NCI-H82 treated with DMSO at 0.1 percent for 48 hours (cell line): ENCODE results near the gene PLEKHA5.
A peak's percentile ranks its signal among the peaks of the same experiment; 100 is the strongest.
"Not testable (repeated sequence)": the region's sequence is repeated elsewhere in the genome, so short reads cannot be mapped to it uniquely, and the experiment has no call there.

Experiments
- DNase-seq: peaks from one replicate; lab custom pipeline; 2025; ENCODE audit not compliant: unreplicated experiment; lab: John Stamatoyannopoulos, UW

Gene PLEKHA5, protein sequence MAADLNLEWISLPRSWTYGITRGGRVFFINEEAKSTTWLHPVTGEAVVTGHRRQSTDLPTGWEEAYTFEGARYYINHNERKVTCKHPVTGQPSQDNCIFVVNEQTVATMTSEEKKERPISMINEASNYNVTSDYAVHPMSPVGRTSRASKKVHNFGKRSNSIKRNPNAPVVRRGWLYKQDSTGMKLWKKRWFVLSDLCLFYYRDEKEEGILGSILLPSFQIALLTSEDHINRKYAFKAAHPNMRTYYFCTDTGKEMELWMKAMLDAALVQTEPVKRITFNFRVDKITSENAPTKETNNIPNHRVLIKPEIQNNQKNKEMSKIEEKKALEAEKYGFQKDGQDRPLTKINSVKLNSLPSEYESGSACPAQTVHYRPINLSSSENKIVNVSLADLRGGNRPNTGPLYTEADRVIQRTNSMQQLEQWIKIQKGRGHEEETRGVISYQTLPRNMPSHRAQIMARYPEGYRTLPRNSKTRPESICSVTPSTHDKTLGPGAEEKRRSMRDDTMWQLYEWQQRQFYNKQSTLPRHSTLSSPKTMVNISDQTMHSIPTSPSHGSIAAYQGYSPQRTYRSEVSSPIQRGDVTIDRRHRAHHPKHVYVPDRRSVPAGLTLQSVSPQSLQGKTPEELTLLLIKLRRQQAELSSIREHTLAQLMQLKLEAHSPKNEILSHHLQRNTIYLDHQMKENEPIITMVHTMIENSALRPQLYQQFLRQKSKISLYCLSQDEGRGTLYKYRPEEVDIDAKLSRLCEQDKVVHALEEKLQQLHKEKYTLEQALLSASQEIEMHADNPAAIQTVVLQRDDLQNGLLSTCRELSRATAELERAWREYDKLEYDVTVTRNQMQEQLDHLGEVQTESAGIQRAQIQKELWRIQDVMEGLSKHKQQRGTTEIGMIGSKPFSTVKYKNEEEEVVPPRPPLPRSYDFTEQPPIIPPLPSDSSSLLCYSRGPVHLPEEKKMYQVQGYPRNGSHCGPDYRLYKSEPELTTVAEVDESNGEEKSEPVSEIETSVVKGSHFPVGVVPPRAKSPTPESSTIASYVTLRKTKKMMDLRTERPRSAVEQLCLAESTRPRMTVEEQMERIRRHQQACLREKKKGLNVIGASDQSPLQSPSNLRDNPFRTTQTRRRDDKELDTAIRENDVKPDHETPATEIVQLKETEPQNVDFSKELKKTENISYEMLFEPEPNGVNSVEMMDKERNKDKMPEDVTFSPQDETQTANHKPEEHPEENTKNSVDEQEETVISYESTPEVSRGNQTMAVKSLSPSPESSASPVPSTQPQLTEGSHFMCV

DNA sequence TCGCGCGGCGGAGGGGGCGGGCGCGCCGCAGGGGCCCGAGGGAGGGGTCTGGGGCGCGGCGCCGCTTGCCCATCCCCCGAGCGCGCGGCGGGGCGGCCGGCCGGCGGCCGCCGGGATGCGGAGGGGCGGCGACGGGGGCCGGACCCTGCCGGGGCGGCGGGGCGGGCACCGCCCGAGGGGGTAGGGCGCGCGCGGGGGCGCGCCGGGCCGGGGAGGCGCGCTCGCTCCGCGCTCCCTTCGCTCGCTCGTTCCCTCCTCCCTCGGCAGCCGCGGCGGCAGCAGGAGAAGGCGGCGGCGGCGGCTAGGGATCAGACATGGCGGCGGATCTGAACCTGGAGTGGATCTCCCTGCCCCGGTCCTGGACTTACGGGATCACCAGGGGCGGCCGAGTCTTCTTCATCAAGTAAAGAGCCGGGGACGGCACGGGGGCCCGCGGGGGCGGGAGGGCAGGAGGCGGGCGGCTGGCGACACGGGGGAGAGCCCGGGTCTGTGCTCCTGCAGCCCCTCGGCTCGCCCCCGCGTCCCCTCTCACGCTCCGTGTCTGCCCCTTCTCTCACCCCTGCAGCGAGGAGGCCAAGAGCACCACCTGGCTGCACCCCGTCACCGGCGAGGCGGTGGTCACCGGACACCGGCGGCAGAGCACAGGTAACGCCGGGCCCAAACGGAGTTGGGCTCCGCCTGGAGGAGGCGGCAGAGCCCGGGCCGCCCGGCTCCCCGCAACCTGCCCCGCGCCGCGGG lies at the start of gene PLEKHA5:
Gene PLEKHA5 (plus strand): TSS at position 248 of the 738 bp plus-strand sequence. CDS start 67 bp downstream, at position 315.
- DNase-seq, result peak; percentile 56

DNA sequence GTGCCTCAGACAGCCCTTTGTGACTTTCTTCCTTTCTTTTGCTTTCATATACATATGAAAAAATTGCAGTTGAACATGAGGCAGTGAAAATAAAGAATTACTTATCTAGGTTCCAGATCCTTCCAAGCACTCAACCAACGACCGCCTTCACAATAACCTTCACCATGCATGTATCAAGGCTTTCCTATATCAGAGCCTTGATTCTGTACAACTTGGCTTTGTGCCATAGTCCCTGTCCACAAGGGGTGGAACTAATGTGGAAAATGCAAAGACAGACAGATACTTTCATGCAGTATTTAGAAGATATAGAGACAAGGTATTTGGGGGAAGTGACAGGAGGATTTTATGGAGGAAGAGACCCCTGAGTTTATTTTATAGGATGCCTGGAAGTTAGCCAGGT lies 48.6 kb upstream of the PLEKHA5 start:
- no peak for DNase-seq

DNA sequence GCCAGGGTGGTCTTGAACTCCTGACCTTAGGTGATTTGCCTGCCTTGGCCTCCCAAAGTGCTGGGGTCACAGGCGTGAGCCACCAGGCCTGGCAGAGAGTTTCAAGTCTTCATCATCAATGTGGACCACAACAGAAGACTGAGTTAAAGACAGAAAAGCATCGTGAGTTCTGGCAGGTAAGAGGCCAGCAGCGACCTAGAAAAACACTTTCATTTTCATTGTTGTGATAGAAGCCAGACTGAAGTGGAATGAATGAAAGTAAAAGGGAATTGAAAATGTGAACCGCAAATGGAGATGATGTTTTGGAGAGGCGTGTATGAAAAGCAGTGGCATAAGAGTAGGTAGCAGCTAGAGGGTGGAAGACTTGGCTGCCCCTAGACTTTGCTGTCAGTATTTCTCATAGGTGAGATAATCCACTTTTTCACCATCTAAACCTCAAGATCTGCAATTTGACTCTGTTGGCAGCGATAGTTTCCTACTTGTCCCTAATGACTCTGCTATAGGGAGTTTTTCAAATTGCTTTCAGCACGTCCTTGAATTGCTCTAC lies 47.1 kb upstream of the PLEKHA5 start:
- DNase-seq, result no peak

DNA sequence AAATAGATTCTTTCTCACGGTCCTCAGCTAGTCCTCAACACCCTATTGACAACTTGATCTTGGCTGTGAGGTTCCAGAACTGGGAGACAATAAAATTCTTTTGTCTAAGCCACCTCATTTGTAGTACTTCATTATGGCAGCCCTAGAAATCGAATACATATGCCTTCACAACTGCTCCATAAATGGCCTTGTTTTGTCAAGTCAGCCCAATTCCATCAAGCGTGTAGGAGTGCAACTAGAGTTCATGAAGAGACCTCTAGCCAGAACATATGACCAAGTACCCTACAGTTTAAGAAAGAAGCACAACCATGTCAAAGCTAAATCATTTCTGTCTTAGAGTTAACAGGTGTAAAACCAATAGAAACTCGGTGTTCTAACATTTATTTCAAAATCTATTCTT lies 45.0 kb upstream of the PLEKHA5 start:
- DNase-seq, result no peak

DNA sequence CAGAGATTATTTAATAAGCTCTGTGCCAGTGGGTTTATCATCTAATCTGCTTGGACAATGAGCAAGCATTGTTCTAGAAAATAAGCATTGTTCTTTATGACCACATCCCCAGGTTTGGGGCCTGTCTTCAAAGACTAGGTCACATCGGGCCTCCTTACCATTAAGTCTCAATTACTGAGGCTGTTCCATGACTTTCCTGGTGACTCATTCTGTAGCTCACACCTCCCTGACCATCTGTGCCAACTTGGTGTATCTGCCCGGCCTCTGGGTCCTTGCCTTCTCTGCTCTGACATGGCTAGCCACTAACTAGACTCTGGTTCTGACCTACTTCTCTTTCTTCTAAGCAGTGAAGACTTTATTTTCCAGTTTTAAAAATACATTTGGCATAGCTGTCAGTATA lies 44.4 kb upstream of the PLEKHA5 start:
- DNase-seq, result no peak

DNA sequence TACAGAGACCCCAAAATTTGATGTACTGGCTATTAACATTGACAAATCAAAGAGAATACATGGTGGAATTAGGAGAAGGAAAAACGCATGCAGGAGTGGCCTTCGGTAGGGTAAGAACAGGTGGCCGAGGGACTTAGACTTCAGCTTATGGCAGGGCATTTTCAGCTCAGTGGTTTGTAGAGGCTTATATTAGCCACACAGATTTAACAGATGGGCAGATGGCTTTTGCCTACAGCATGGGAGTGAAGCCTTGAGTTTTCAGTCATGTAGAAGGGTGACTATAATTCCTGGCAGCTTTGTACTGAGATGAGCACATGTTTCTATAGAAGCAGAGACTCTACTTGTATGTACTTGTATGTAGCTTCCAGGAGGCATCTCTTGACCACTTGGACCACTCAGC lies 40.9 kb upstream of the PLEKHA5 start:
- peak; percentile 100 for DNase-seq

DNA sequence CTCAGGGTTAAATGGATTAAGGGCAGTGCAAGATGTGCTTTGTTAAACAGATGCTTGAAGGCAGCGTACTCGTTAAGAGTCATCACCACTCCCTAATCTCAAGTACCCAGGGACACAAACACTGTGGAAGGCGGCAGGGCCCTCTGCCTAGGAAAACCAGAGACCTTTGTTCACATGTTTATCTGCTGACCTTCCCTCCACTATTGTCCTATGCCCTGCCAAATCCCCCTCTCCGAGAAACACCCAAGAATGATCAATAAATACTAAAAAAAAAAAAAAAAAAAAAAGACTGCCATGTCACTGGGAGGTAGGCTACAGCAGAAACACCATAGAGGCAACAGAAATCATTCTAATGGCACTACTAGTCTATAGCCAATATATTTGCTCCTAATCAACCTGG lies 37.1 kb upstream of the PLEKHA5 start:
- DNase-seq, result not testable (repeated sequence)

DNA sequence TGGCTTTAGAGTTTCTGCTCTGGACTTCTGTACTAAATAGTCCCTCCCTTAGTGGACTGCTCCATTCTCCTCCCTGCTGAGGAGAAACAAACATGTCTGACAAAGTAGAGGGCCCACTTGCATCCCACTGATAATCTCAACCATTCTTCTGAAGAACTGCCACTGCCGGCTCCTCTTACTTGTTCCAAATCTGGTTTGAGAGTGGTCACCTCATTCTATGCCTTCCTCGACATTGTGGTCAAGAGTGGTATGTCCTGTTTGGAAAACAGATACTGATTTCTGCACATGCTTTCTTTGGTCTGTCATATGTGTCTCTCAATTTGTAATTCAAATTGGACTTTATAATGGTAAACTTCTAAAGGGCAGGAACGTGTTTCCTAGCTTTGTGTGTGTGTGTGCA lies 36.3 kb upstream of the PLEKHA5 start:
- DNase-seq, result no peak

DNA sequence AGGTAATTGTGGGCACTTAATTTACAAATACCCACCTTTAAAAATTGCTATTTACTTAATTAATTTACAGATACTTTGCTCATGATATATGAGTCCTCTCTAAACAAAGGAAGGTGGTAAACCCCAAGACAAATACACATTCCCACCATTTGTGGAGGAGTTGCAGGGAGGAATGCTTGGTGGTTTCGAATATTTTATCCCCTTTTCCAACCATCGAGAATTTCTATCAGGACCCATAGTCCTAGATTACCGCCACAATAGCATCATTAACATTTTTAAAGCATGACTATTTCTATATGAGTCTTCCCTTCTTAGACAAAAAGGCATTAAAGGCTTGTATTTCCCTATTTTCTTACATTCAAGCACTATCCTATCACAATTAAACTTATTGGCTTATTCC lies 34.2 kb upstream of the PLEKHA5 start:
- DNase-seq, result no peak

DNA sequence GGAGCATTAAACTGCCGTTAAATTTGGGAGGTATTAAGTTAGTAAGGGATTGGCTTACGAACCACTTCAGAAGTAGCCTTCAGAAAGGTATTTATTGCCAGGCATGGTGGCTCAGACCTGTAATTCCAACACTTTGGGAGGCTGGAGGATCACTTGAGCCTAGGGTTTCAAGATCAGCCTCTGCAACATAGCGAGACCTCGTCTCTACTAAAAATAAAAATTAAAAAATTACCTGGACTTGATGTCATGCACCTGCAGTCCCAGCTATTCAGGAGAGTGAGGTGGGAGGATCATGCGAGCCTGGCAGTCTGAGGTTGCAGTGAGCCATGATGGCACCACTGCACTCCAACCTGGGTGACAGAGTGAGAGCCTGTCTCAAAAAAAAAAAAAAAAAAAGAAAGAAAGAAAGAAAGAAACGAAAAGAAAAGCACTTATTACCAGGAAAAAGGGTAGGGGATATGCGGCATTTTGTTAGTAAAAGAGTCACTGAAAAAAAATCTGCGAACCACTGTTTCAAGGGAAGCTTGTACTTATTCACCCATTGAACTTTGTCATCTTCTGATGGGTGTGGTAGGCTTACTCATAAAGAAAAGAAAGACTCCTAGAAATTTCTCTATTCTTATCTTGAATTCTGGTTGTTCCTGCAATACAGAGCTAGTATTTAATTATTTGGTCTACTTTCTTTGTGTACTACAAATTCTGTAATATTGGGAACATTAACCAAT lies 33.6 kb upstream of the PLEKHA5 start:
- DNase-seq, result no peak

DNA sequence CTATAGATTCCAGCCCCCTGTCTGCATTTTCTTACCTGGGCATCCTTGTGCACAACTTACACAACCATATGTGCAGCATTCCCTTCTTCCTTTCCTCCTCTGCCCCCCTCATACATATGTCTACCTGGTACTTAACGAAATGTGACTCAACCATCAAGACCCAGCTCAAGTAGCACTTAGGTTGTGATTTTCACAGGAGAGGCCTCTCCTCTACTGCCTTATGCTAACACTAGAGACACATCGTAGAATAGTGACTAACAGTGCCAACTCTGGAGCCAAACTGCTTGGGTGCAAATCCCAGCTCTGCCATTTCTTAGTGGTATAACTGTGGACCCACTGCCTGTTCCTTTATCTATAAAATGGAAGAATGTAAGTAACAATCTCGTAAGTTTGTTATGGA lies 24.1 kb upstream of the PLEKHA5 start:
- DNase-seq, result no peak

DNA sequence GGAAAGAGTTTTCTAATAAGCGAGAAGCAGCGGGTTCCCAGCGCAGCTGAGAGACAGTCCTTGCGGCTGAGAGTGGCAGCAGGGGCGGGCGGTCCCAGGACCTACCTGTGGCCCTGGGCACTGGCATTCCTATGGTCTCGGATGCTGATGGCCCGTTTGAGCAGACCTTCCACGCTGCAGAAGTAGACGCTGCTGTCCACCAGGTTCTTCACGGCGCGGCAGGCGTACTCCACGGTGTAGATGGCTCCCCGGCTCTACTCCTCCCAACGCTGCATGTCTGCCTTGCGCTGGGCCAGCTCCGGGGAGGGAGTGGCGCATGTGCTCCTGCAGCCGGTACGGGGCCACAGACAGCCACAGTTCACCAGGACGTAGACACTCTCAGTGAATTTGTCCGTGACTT lies 21.8 kb upstream of the PLEKHA5 start:
- DNase-seq, result no peak

DNA sequence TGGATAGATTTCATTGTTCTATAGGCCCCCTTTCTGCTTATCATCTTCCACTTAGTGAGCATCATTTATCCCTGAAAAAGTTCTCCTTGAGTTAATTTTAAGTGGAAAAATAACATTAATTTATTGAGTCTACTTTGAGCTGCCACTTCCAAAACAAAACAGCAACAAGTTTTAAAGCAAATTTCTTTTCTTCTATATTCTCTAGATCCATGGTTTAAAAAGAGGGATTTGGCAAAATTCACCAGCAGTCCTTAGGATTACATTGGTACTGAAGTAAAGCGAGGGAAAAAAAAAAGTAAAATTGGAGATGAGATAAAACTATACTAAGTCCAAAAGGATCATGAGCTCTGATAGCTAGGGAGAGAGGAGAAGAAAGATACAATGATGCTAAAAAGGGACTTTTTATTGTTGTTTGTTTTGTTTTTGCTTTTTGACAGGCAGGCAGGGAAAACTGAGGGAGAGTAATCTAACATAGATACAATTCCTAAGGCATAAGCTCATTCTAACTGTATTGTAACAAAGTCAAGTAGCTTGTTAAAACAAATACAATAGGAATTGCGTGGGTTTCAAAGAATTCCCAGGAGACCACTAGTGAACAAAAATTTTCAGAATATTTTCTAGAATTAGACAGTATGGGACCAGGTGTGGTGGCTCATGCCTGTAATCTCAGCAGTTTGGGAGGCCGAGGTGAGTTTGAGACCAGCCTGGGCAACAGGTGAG lies 19.2 kb upstream of the PLEKHA5 start:
- DNase-seq, result no peak

DNA sequence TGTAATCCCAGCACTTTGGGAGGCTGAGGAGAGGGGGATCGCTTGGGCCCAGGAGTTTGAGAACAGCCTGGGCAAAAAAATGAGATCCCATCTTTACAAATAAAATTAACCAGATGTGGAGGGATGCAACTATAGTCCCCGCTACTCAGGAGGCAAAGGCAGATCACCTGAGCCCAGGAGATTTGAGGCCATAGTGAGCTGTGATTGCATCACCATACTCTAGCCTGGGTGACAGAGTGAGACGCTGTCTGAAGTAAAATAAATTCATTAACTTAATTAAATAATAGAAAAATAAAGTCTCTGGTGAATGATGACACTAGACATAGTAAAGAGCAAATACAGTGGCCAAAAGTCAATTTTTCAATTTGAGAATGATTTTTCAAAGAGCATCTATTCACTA lies 16.1 kb upstream of the PLEKHA5 start:
- DNase-seq, result no peak

DNA sequence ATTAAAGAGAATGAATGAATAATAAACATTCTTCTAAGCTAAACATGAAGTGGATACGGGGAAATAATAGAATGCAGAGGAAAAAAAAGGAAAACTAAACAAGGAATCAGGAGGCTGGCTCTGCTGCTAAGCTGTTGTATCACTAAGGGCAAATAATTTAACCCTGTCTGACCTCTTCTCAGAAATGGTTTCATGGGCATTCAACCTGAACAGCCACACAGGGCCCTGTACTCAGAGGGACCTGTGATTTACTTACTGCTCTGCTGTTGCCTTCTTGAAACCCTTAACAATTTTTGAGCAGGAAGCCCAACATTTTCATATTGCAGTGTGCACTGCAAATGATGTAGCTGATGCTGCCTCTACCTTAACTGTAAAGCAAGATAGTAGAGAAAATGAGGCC lies 14.2 kb upstream of the PLEKHA5 start:
- no peak for DNase-seq

DNA sequence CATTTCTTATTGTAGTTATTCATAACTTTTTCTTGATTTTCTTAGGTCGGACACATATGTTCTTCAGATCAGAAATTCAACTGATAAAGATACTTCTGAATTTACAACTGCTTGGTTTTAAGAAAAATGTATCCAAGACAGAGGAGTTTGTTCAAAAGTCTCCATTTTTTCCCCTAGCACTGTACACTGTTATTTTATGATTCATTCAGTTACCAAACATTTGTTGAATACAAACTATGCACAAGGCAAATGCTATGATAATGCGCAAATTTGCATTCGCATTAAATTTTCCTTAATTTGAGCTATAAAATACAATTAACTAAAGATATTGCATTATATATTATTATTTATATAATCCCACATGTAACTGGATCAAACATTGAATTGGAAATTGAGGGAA lies 10.1 kb upstream of the PLEKHA5 start:
- DNase-seq, result no peak

DNA sequence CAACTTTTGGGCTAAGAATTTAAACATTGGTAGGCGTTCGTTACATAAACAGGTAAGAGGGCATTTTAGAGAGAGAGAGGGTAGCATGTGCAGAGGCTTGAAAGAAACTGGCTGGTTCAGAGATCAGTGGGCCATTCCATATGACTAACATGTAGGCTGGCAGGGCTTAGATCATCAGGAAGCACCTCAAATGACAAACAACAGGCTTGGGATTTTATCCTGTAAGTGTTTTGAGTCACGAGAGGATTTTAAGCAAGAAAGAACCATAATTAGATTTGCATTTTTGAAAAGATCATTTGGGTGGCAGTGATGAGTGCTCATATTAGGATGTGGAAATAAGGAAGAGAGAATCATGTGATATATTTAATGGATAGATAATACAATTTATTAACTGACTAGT lies 8.7 kb upstream of the PLEKHA5 start:
- DNase-seq, result peak; percentile 80

DNA sequence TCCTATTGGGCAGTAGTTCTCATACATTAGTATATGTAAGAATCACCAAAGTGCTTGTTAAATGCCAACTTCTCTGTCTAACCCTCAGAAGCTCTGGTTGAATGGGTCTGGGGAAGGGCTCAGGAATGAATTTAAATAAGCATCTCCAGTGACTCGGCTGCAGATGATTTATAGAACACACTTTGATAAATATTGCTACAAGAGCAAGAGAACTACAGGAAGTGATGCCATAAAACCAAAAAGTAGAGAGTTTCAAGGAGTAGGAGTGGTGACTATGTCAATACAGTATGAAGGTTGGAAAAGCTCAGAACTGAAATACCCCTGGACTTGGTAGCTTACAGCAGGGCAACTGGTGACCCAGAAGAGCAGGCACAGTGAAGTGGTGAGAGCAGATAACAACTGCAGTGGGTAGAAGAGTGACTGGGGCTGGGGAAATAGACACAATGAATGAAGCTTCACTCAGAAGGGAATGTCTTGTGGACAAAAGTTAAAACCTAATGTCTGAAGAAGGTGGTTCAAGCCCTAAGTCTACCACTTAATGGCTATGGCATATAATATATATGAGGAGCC lies 8.0 kb upstream of the PLEKHA5 start:
- DNase-seq, result no peak

DNA sequence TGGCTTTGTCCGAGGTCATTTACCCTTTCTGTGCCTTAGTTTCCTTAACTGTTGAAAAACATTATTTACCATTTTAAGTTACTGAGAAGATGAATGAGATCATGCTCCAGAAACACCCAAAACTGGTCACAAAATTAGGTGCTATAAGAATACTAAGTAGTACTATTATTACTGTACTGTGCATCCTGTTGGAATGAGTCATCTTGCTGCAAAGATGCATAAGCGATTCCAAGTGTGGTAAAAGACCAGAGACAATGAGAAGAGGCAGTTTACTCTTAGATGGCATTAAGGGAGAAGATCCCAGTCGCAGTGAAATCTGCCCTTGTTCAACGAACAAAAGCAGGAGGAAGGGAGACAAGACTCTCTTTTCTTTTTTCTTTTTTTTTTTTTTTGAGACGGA lies 4.2 kb upstream of the PLEKHA5 start:
- no peak for DNase-seq
